ENCODE measurements around the gene AP3M1. TPM values are rescaled to one million over a fixed set of nuclear protein-coding genes. Genes with fewer than 3 reads are reported as not detected.

AP3M1 gene
- total RNA-seq, 4 donors from 2014 or later = 26.5 to 36.4 (median 31.4) TPM

DNA sequence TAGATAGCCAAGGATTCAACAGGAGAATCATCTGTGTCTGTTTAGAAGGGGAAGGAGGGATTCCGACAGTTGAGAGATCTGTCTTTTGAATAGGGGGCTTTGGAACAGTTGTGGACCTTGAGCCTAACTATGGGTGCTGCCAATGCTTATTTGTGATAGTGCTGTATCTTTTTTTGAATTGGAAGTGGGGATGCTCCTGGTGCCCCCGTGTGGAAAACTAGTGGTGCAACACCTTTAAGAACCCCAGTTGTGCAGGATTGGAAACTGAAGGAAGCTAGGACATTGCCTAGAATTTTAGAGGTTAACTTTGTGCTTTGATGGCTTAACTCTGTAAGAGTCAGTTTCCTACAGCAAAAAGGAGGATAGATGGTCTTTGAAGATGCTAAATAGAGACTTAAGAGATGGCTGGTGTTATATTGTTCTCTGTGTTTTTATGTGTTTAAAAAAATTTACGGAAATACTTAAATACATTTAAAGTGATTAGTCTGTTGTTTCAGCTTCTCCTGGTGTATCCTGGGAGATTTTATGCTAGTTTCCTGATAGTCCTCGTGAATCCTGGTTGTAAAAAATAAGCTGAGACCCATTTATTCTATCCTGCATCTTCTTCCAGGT lies 69.3 kb downstream of the AP3M1 start:
- Histone ChIP-seq H3K4me1 (peaks cover 43 to 74% (median 65%) of the 10 kb centered on the region in 4 donors), H3K9me3 (no peaks in the 10 kb centered on the region), H3K27ac (replicated peaks in 1 of 4) (peak overlapping the region; percentile 16 to 47 (median 30)), H3K4me3 (no peak overlapping the region), H3K36me3 (peaks cover 22 to 52% (median 36%) of the 10 kb centered on the region in 4 donors), H3K27me3 (no peaks in the 10 kb centered on the region)
- 40% methylated on average over 4 of the region's 4 CpGs for WGBS
- peak; percentile 90 for DNase-seq (ENCODE audit: extremely low spot score)
- no peak for TF ChIP-seq POLR2A (IDR thresholded peaks at IDR 0.05; ENCODE audit: low read depth)
- peak in 1 of 2 donors; percentile 30 for TF ChIP-seq POLR2AphosphoS5 (IDR thresholded peaks at IDR 0.05)
- TF ChIP-seq, protein P1, sequence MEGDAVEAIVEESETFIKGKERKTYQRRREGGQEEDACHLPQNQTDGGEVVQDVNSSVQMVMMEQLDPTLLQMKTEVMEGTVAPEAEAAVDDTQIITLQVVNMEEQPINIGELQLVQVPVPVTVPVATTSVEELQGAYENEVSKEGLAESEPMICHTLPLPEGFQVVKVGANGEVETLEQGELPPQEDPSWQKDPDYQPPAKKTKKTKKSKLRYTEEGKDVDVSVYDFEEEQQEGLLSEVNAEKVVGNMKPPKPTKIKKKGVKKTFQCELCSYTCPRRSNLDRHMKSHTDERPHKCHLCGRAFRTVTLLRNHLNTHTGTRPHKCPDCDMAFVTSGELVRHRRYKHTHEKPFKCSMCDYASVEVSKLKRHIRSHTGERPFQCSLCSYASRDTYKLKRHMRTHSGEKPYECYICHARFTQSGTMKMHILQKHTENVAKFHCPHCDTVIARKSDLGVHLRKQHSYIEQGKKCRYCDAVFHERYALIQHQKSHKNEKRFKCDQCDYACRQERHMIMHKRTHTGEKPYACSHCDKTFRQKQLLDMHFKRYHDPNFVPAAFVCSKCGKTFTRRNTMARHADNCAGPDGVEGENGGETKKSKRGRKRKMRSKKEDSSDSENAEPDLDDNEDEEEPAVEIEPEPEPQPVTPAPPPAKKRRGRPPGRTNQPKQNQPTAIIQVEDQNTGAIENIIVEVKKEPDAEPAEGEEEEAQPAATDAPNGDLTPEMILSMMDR (IDR thresholded peaks at IDR 0.05) = peak; percentile 72 to 82 (median 79)
- intact Hi-C loops (cut with DNase I) = loop anchor here (5.0 to 10.0 kb wide), 3 partner anchors 84 to 194 kb away; partner anchors contain the start of gene VCL

DNA sequence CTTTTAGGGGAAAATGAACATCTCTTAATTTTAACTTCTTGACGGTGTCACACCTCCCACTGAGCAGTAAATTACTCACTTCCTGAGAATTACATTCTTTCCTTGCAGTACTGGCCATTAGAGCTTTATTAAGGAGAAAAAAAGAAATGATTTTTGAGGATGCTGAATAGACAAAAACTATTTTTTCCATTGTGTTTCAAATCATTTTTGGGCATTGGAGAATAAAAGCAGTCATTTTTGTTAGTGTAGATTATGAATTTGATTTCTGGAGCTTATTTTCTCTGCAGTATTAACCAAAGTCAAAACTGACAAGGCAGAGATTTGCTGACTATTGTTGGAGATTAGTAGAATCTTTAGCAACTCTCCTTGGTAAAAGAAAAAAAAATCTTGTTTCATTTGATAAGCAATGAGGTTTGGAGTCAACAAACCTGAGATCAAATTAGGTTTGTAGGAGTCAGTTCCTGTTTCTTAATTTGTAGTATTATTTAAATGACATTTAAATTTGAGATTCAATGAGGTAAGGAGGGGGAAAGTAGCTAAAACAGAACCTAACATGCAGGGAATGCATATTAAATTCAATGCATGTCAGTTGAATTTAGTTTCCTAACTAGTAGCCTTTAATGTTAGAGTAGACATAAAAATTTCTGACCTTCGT lies 70.6 kb downstream of the AP3M1 start:
- Histone ChIP-seq H3K27ac (replicated peaks in 1 of 4) (peak overlapping the region; percentile 5 to 47 (median 25)), H3K4me3 (no peak overlapping the region), H3K27me3 (no peaks in the 10 kb centered on the region), H3K36me3 (peaks cover 20 to 48% (median 33%) of the 10 kb centered on the region in 4 donors), H3K4me1 (peaks cover 45 to 76% (median 69%) of the 10 kb centered on the region in 4 donors), H3K9me3 (no peaks in the 10 kb centered on the region)
- WGBS = 35% methylated on average over 2 of the region's 2 CpGs
- TF ChIP-seq, protein P1 (IDR thresholded peaks at IDR 0.05) = no peak
- TF ChIP-seq EP300 (IDR thresholded peaks at IDR 0.05) = no peak
- intact Hi-C loops (cut with DNase I) = loop anchor here (5.0 to 10.0 kb wide), 4 partner anchors 73 to 193 kb away; partner anchors contain the start of gene VCL
- no peak for DNase-seq (ENCODE audit: extremely low spot score)

DNA sequence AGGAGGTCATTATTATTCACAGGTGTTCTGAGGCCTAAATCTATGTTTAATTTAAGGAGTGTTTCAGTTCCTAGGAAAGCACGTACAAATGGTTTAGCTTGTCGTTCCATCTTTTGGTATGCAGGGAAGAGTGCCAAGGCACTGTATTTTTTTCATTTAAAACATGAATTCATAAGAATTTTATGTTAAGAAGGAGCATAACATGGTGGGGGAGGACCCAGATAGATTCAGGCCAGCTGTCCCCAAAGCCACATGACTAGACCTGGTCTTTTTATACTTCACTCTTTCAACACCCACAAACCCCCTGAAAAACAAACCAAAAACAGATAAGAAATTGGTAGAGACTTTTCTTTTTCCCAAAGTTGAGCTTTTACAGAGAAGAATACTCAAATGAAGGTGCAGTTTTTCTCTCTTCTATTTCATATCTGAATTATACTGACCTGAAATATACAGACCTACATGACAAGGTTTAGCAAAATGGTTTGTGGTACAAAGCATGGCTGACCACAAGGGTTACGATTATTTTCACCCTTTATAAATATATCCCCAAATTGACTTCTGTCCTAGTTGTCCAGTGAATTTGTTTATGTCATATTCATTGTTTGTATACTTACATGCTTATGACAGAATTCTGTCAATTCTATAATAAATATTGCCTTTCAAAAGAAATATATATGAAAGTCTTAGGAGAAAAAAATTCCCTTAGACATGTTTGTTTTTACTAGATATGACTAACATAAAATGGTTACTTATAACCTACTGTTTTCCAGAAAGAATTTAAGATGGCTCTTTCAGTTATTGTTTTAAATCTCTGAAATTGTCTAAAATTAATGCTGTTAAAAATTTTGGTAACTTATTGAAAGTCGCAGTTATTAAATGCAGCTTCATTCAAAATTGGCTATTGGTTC lies 71.3 kb downstream of the AP3M1 start:
- peak overlapping the region; percentile 5 to 47 (median 25) for H3K27ac ChIP-seq (replicated peaks in 1 of 4)
- intact Hi-C loops (cut with DNase I) = loop anchor here (5.0 kb wide), 1 partner anchor 72 kb away; no protein-coding TSS in a partner anchor
- WGBS = 49% methylated on average over 4 of the region's 4 CpGs

DNA sequence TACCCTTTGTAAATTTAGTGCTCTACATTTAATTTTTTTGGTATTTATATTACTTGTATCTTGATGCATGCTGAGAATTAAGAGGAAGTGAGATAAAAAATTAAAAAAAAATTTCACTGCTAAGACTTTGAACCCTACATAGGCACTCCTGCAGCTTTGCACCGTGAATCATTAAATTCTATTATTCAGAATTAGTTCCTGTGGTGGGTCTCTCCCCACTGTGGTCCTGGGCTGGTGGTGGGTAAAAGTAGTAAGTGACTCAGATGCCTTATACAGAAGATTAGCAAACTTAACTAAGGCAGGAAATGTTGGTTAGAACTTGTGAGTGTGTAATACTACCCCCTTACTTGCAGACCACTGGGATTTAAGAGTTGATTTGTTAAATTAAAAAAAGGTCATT lies 72.6 kb downstream of the AP3M1 start:
- WGBS = 70% methylated on average over 1 of the region's 1 CpG
- Histone ChIP-seq H3K27me3 (no peaks in the 10 kb centered on the region), H3K36me3 (peaks cover 11 to 46% (median 28%) of the 10 kb centered on the region in 4 donors), H3K9me3 (no peaks in the 10 kb centered on the region), H3K4me3 (no peak overlapping the region), H3K4me1 (peaks cover 49 to 82% (median 72%) of the 10 kb centered on the region in 4 donors), H3K27ac (replicated peaks in 1 of 4) (no peak overlapping the region)
- no peak for DNase-seq (ENCODE audit: extremely low spot score)
- no peak for TF ChIP-seq POLR2A (IDR thresholded peaks at IDR 0.05; ENCODE audit: low read depth)
- intact Hi-C loops (cut with DNase I) = loop anchor here (5.0 kb wide), 1 partner anchor 71 kb away; no protein-coding TSS in a partner anchor

More for the DNA sequence above, 71.3 kb downstream of the AP3M1 start:
- H3K4me3 ChIP-seq = no peak overlapping the region
- H3K4me1 ChIP-seq = peaks cover 45 to 75% (median 67%) of the 10 kb centered on the region in 4 donors
- no peaks in the 10 kb centered on the region for H3K27me3 ChIP-seq
- peaks cover 14 to 45% (median 31%) of the 10 kb centered on the region in 4 donors for H3K36me3 ChIP-seq
- DNase-seq (ENCODE audit: extremely low spot score) = no peak
- H3K9me3 ChIP-seq = no peaks in the 10 kb centered on the region
- no peak for TF ChIP-seq POLR2A (IDR thresholded peaks at IDR 0.05; ENCODE audit: low read depth)
- TF ChIP-seq POLR2AphosphoS5 (IDR thresholded peaks at IDR 0.05) = no peak
- no peak for TF ChIP-seq EP300 (IDR thresholded peaks at IDR 0.05)
- TF ChIP-seq, protein P1 (IDR thresholded peaks at IDR 0.05) = no peak
